ENCODE data around the gene MME.

MME gene

GRCh38 chr3:155153242-155154186 is 73.4 kb downstream of the MME start:
- DNase-seq = no peak

GRCh38 chr3:155154255-155154654 is 74.1 kb downstream of the MME start:
- no peak for DNase-seq

GRCh38 chr3:155158346-155159037 is 78.4 kb downstream of the MME start:
- no peak for DNase-seq

GRCh38 chr3:155159301-155159700 is 79.2 kb downstream of the MME start:
- no peak for DNase-seq

- no peak for DNase-seq
Measured at GRCh38 chr3:155161640-155162292, 81.6 kb downstream of the MME start.

- no peak for DNase-seq
Measured at GRCh38 chr3:155164306-155164705, 84.2 kb downstream of the MME start.

- DNase-seq = no peak
Measured at GRCh38 chr3:155166441-155166840, 86.3 kb downstream of the MME start.

GRCh38 chr3:155169197-155169596 is 89.1 kb downstream of the MME start:
- no peak for DNase-seq

GRCh38 chr3:155173771-155174170 is 93.7 kb downstream of the MME start:
- DNase-seq = no peak

GRCh38 chr3:155178810-155179436 is 98.8 kb downstream of the MME start:
- DNase-seq = no peak

GRCh38 chr3:155179437-155179827 is 99.3 kb downstream of the MME start:
- no peak for DNase-seq

GRCh38 chr3:155179966-155180757 is 100.0 kb downstream of the MME start:
- no peak for DNase-seq

- no peak for DNase-seq
Measured at GRCh38 chr3:155182467-155182866, 102.3 kb downstream of the MME start.

GRCh38 chr3:155184011-155184410 is 103.9 kb downstream of the MME start:
- no peak for DNase-seq

- no peak for DNase-seq
Measured at GRCh38 chr3:155185631-155186071, 105.5 kb downstream of the MME start.

GRCh38 chr3:155188031-155188430 is 107.9 kb downstream of the MME start:
- DNase-seq = no peak

- no peak for DNase-seq
Measured at GRCh38 chr3:155189478-155189877, 109.4 kb downstream of the MME start.

GRCh38 chr3:155190691-155191090 is 110.6 kb downstream of the MME start:
- no peak for DNase-seq

- no peak for DNase-seq
Measured at GRCh38 chr3:155192957-155193746, 113.0 kb downstream of the MME start.

GRCh38 chr3:155193868-155194267 is 113.7 kb downstream of the MME start:
- DNase-seq = no peak
